Vagina (tissue), 2 donors: ENCODE measurements around the gene CAMK1G. TPM values are rescaled to one million over a fixed set of nuclear protein-coding genes. Genes with fewer than 3 reads are reported as not detected.

Experiments used
- DNase-seq, 2 donors: peaks; one replicate each; pipeline ENCODE4 v3.0.0-alpha.2; 2017; ENCODE audit errors: extremely low spot score in 2 of 2
- H3K27ac ChIP-seq: fragments of 200-600 bp; sonication (generic); one replicate; pipeline ENCODE4 v1.5.1; 2019
- H3K27me3 ChIP-seq: fragments of 200-600 bp; sonication (generic); one replicate; pipeline ENCODE4 v1.5.1; 2019
- H3K36me3 ChIP-seq, 2 donors: fragments of 200-600 bp; sonication (generic); one replicate each; pipeline ENCODE4 v1.5.1; 2017 to 2019
- H3K4me1 ChIP-seq: fragments of 200-600 bp; sonication (generic); one replicate; pipeline ENCODE4 v1.5.1; 2019
- H3K4me3 ChIP-seq, 2 donors: fragments of 200-600 bp; sonication (generic); 1 replicate in 1 of 2; 2 replicates in 1 of 2; pipeline ENCODE4 v1.5.1; 2016 to 2019
- H3K9me3 ChIP-seq: fragments of 200-600 bp; sonication (generic); one replicate; pipeline ENCODE4 v1.5.1; 2019
- POLR2A ChIP-seq, 2 donors: fragments of 450-650 bp; IDR thresholded peaks; one replicate each; pipeline ENCODE4 v1.6.1; 2017; ENCODE audit warnings: antibody characterized with exemption in 2 of 2, mild to moderate bottlenecking in 2 of 2, moderate library complexity in 2 of 2
- POLR2AphosphoS5 ChIP-seq, 2 donors: sonication (generic); formaldehyde crosslinking; IDR thresholded peaks; one replicate each; pipeline ENCODE4 v1.9.0; 2017; ENCODE audit warnings: antibody characterized with exemption in 2 of 2, mild to moderate bottlenecking in 2 of 2, low read depth in 1 of 2; ENCODE audit not compliant: insufficient read depth in 1 of 2
- intact Hi-C: fragments of 100-400 bp; cut with DNase I; formaldehyde crosslinking; loops from one replicate; pipeline ENCODE4 v1.15.1; 2023
- total RNA-seq: library from RNA; depleted of rRNA; stranded (reverse); fragments of >200 nt; gene quantifications from one replicate; pipeline ENCODE4 v1.2.3, GENCODE V29; 2016
- TF ChIP-seq, protein P1 (sequence below), 3 experiments: fragments of 450-650 bp in 2 of 3; fragments of 200-600 bp in 1 of 3; sonication (generic) in 1 of 3; IDR thresholded peaks; one replicate each; pipeline ENCODE4 v1.5.1; 2017 to 2019; ENCODE audit warnings: antibody characterized with exemption in 3 of 3, mild to moderate bottlenecking in 2 of 3, moderate library complexity in 2 of 3

Gene CAMK1G
- total RNA-seq, 1 donor from 2014 or later, result not detected

DNA sequence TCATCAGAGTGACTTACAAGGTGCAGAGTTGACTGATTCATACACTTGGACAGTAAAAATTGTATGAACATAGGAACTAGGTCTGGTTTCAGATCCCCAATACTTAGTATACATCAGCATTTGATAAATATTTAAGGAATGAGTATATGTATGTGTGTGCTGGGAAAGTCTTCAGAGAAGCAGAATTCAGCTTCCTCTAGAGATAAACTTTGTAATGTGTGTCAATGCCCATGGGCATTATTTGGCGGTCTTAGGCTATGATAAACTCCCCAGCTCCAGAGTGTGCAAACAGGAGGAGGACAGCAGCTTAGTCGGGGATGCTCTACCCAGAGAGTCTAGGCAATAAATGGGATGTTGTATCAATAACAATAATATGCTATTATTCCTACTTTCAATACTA lies 2.9 kb upstream of the CAMK1G start:
- no peak for DNase-seq
- no peak overlapping the region for H3K4me3 ChIP-seq
- TF ChIP-seq, protein P1, sequence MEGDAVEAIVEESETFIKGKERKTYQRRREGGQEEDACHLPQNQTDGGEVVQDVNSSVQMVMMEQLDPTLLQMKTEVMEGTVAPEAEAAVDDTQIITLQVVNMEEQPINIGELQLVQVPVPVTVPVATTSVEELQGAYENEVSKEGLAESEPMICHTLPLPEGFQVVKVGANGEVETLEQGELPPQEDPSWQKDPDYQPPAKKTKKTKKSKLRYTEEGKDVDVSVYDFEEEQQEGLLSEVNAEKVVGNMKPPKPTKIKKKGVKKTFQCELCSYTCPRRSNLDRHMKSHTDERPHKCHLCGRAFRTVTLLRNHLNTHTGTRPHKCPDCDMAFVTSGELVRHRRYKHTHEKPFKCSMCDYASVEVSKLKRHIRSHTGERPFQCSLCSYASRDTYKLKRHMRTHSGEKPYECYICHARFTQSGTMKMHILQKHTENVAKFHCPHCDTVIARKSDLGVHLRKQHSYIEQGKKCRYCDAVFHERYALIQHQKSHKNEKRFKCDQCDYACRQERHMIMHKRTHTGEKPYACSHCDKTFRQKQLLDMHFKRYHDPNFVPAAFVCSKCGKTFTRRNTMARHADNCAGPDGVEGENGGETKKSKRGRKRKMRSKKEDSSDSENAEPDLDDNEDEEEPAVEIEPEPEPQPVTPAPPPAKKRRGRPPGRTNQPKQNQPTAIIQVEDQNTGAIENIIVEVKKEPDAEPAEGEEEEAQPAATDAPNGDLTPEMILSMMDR (IDR thresholded peaks at IDR 0.05), result no peak
- TF ChIP-seq POLR2A (IDR thresholded peaks at IDR 0.05) (no peak), POLR2AphosphoS5 (IDR thresholded peaks at IDR 0.05; ENCODE audit: insufficient read depth in 1 of 2, low read depth in 1 of 2) (no peak)
- H3K27ac ChIP-seq, result no peak overlapping the region
- no peaks in the 10 kb centered on the region for H3K36me3 ChIP-seq
- peaks cover 3% of the 10 kb centered on the region for H3K4me1 ChIP-seq
- intact Hi-C loops, result no loop called here
- no peaks in the 10 kb centered on the region for H3K9me3 ChIP-seq
- H3K27me3 ChIP-seq, result no peaks in the 10 kb centered on the region

DNA sequence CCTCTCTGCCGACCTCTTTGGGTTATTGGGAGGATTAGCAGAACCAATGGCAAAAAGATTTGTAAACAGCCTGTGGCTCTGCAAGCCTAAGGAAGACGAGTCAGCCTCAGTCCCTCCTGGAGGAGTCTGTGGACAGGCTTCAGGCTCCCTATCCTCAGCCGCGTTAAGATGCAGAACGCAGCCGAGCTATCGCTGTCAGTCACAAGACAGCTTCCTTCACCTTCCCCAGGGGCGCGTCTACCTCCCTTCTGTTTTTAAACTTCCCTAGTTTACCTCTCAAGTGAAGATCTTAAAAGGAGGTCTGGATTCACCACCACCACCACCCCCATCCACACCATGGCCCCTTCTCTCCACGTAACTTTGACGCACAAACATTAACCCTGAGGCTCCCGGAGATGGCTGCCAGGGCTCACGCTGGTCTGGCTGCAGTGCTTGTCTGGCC lies 738 bp downstream of the CAMK1G start:
- no peak for DNase-seq
- no peaks in the 10 kb centered on the region for H3K27me3 ChIP-seq
- H3K4me3 ChIP-seq, result no peak overlapping the region
- no peak overlapping the region for H3K27ac ChIP-seq
- TF ChIP-seq POLR2AphosphoS5 (IDR thresholded peaks at IDR 0.05; ENCODE audit: insufficient read depth in 1 of 2, low read depth in 1 of 2) (no peak), POLR2A (IDR thresholded peaks at IDR 0.05) (no peak)
- TF ChIP-seq, protein P1 (IDR thresholded peaks at IDR 0.05), result no peak
- intact Hi-C loops, result no loop called here
- H3K4me1 ChIP-seq, result peaks cover 9% of the 10 kb centered on the region
- H3K9me3 ChIP-seq, result no peaks in the 10 kb centered on the region
- no peaks in the 10 kb centered on the region for H3K36me3 ChIP-seq

DNA sequence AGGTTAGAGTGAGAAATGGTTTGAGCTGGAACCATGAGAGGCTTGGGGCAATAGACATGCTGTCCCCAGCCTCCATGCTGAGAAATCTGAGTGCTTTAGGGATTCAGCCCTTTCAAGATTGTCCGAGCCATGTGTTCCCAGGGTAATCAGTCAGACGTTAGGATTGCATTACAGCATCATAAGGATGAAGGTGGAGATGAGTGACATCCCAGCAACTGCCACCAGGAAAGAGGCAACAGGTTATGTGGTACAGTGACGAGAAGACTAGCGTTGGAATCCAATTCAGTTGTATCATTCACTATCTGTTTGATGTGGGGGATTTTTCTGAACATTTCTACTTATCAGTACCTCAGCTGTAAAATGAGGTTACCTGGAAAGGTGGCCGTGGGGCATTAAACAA lies 1.7 kb downstream of the CAMK1G start:
- no peaks in the 10 kb centered on the region for H3K36me3 ChIP-seq
- TF ChIP-seq, protein P1 (IDR thresholded peaks at IDR 0.05), result no peak
- TF ChIP-seq POLR2AphosphoS5 (IDR thresholded peaks at IDR 0.05; ENCODE audit: insufficient read depth in 1 of 2, low read depth in 1 of 2), result no peak
- TF ChIP-seq POLR2A (IDR thresholded peaks at IDR 0.05), result no peak
- no peaks in the 10 kb centered on the region for H3K27me3 ChIP-seq
- peaks cover 9% of the 10 kb centered on the region for H3K4me1 ChIP-seq
- H3K4me3 ChIP-seq, result no peak overlapping the region
- H3K9me3 ChIP-seq, result no peaks in the 10 kb centered on the region
- DNase-seq, result no peak
- no peak overlapping the region for H3K27ac ChIP-seq
- intact Hi-C loops, result no loop called here

DNA sequence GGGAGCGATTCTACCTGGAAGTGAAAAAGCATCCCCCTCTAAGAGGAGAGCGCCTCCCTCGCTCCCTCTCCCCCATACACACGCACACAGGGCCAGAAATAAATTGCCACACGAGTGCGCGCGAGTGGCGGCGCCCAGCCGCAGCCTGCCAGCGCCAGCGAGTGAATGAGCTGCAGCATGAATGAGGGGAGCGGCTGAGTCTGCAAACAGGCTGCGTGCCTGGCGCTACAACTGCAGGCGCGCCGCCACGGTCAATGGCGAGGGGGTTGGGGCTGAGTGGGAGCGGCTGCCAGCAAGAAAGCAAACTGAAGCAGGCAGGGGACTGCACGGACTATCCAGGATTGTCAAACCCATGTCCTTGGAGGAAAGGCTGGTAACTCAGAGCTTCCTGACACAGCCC lies 2.2 kb downstream of the CAMK1G start:
- no peak for DNase-seq
- peaks cover 9% of the 10 kb centered on the region for H3K4me1 ChIP-seq
- no peak for TF ChIP-seq POLR2AphosphoS5 (IDR thresholded peaks at IDR 0.05; ENCODE audit: insufficient read depth in 1 of 2, low read depth in 1 of 2)
- no peak for TF ChIP-seq POLR2A (IDR thresholded peaks at IDR 0.05)
- TF ChIP-seq, protein P1 (IDR thresholded peaks at IDR 0.05), result no peak
- no peaks in the 10 kb centered on the region for H3K36me3 ChIP-seq
- H3K27me3 ChIP-seq, result no peaks in the 10 kb centered on the region
- no peaks in the 10 kb centered on the region for H3K9me3 ChIP-seq
- intact Hi-C loops, result no loop called here
- H3K27ac ChIP-seq, result no peak overlapping the region
- H3K4me3 ChIP-seq, result no peak overlapping the region

DNA sequence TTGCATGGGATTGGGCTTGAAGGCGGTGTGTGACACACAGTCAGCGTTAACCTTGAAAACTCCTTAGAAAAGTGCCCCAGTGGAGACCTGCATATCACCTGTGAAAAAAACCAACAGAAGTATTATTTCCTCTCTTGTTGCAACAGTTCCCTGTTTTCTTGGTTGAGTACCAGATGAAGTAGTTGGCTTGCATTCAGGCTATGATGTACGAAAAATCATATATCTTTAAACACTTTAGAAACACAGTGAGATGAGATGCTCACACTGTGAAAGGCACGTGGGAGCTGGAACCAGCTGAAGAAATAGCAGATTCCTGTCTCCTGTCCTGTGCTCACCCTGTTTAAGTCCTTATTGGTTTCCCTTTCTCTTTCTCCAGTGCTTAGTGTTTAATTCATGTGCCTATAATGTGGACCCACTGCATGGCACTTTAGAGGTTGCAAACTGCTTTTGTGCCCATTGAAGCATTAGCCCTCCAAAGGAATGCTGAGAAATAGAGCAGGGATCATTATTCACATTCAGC lies 2.8 kb downstream of the CAMK1G start:
- Histone ChIP-seq H3K4me3 (no peak overlapping the region), H3K27me3 (no peaks in the 10 kb centered on the region), H3K36me3 (no peaks in the 10 kb centered on the region), H3K27ac (no peak overlapping the region), H3K4me1 (peaks cover 9% of the 10 kb centered on the region), H3K9me3 (no peaks in the 10 kb centered on the region)
- DNase-seq, result no peak
- intact Hi-C loops, result no loop called here
- TF ChIP-seq, protein P1 (IDR thresholded peaks at IDR 0.05), result no peak
- TF ChIP-seq POLR2A (IDR thresholded peaks at IDR 0.05), result no peak
- TF ChIP-seq POLR2AphosphoS5 (IDR thresholded peaks at IDR 0.05; ENCODE audit: insufficient read depth in 1 of 2, low read depth in 1 of 2), result no peak
